ENCODE measurements around the gene C20orf144.

Gene C20orf144

DNA sequence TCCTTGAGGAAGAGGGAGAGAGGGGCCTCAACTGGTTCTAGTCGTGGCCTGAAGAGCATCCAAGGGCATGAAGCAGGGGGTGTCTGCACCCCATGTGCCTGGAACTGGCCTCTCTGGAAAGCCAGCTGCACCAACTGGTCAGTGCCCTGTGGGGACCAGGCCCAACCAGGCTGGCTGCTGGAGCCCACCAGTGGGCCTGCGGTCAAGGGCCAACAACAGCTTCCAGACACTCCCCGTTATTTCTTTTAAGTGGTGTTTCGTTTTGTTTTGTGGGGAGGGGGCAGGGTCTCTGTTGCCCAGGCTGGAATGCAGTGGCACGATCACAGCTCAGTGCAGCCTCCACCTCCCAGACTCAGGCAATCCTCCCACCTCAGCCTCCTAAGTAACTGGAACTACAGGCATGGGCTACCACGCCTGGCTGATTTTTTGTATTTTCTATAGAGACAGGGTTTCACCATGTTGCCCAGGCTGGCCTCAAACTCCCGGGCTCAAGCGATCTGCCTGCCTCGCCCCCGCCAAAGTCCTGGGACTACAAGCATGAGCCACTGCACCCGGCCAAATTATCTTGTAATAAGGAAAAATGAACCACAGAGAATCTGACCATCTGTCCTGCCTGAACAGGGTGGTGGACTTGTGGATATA lies 11.9 kb upstream of the C20orf144 start:
- DNase-seq (ENCODE audit: low read depth) = no peak

DNA sequence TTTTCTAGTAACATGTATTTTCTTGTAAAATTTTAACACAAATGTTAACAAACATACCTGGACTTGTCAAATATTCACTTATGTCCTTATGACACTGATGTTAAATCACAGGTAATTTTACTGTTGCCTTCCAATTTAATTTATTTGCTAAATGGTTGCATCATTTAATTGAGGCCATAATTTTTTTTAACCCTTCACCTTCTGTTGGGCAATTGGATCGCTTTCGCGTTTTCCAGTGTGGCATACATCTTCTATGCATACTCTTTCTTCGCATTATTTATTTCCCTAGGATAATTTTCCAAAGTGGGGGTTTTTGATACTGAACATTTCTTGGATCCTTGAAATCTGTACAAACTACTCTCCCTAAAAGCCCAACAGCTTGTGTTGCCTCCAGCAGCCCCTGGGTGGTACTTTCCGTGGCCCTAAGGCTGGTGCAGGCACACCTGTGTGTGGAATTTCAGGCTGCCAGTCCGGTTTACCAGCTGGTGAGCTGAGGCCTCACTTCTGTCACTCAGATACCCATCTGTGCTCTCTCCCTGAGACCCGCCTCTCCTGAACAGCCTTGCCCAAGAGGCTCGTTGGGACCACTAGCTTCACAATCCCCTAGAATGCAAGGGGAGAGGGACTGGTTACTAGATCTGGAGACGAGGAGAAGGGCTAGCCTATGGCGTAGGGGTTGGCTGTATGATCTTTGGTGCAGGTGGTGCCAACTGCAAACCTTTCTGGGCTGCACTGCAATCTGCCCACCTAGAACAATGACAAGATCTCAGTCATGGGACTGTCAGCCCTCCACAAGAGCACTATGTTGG lies 11.2 kb upstream of the C20orf144 start:
- no peak for DNase-seq (ENCODE audit: low read depth)

DNA sequence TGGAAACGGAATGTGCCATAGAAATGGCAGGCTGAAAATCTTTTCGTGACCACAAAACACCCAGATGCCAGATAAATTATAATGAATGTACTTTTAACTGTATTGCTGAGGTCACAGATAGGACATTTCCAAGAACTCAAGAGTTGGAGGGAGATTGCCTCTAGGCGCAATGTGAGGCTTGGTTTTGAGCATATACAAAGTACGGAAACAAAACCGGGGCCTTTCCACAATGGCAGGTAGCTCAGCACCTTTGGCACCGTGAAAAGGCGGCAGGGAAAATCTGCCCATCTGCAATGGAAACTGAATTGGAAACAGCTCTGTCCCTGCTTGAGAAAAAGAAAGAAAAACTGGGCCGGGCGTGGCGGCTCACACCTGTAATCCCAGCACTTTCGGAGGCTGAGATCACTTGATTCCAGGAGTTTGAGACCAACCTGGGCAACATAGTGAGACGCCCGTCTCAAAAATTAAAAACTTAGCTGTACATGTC lies 10.5 kb upstream of the C20orf144 start:
- DNase-seq (ENCODE audit: low read depth) = no peak

DNA sequence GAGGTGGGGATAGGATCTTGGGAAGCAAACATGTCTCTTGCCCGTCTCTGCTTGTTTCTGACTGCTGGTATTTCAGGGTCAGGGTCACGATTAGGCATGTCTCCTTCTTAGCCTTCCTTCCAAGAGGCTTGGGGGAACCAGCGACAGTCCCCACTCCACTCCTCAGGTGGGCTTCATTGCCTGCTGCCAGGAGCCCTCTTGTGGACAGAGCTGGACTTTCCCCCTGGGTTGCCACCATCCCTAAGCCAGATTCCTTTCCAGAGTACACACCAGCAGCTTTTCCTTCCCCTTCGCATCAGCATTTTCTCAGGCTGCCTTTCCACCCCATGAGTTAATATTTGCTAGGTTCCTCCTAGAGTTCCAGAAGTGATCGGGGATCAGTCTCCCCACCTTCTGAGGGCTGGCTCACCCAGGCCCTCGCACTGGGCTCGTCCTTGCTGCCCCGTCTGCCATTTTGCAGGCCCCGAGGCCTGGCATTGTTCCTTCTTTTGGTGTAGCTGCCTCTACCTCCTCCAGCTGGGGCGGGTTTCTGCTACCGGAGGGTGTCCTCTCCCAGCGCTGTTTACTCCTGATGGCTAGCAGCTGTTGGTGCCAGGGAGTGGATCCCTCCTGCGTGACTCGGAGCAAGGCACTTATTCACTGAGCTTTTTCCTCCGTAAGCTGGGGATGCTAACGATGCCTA lies 8.8 kb upstream of the C20orf144 start:
- DNase-seq (ENCODE audit: low read depth) = no peak

DNA sequence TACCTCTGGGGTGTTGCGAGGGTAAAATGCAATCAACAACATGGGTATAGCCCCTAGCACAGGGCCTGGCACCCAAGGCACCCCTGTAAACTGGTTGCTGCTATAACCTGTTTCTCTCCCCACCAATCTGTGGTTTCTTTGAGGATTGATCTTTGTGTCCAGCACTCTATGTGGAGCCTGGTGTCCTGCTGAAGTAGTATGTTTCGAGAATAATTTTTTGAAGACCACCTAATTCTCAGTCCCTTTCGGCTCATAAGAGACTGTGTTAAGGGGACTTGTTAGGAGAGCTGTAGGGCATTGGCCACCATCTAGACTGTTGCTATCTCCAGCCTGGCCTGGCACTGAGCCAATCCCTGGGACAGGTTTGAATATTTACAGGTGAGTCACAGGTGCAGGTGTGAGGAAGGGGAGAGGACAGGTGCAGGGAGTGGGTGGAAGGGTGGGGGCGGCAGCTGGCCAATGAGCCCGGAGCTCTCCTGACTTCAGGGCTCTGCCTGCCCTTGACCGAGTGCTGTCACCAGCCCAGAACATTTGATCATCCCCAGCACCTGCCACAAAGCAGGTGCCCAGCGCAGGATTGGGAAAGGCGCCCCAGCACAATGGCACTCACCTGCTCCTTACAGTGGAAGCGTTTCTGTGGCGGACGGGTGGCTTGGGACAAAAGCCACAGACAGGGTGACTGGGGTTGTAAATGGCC lies 8.1 kb upstream of the C20orf144 start:
- DNase-seq (ENCODE audit: low read depth) = no peak

DNA sequence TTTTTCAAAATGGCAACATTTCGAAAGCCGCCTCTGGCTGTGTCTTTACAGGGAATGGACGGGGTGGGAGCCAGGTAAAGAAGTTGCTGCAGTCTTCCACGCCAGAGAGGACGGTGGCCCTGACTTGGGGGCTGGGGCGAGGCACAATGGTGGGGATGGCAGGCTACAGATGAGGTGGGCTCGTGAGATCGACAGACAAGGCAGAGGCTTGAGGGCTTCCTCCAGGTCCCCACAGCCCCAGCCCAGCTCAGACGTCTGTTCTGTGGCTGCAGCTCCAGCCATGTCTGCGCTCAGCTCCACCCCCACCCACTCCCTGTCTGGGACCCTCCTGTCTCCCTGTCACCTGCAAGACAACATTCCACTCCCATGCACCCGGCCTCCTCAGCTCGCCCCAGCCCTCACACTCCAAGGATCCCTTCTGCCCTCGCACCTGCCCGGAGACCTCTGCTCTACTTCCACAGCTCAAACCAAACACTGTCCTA lies 7.4 kb upstream of the C20orf144 start:
- DNase-seq (ENCODE audit: low read depth) = no peak

DNA sequence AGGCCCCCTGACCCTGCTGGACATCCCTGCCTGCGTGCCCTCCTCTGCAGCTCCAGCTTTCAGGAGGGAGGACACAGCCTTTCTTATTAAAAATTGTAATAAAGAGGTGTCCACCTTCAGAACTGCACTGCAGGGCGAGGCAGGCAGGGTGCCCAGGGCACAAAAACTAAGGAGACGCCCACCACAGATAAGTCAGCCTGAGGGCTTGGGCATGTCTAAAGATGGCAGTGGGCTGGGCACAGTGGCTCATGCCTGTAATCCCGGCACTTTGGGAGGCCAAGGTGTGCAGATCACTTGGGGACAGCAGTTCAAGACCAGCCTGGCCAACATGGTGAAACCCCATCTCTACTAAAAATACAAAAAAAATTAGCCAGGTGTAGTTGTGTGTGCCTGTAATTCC lies 7.0 kb upstream of the C20orf144 start:
- DNase-seq (ENCODE audit: low read depth) = no peak

DNA sequence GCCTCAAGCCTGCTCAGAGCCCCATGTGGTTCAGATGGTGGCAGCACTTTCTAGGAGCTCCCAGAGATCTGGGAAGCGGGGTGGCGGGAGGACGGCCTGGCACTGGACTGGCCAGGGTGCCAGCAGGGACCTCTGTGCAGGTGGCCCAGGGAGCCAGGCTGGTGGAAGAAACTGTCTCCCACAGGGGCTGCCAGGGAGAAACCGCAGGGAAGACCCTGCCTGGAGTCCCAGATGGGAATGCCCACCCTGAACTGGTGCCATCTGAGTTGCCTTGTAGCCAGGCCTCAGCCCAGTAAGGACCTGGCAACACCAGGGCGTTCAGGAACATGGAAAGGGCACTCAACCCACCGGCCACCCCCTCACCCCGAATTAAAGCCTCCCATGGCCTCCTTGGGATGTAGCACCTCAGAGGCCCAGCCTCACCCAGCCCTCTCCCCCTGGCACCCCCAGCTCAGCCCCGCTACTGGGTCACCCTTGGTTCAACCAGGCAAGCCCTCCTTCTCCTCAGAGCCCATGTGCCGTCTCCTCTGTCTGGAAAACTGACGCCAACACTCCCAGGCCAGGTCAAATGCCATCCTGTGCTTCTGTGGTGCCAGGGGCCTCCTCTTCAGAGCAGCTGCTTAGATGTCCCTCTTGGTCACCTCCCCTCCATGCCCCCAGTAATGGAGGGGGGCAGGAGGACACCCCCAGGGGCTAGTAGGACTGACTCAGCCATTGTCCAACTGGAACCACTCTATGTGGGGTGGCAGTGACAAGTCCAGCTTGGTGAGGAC lies 5.9 kb upstream of the C20orf144 start:
- DNase-seq (ENCODE audit: low read depth) = no peak

DNA sequence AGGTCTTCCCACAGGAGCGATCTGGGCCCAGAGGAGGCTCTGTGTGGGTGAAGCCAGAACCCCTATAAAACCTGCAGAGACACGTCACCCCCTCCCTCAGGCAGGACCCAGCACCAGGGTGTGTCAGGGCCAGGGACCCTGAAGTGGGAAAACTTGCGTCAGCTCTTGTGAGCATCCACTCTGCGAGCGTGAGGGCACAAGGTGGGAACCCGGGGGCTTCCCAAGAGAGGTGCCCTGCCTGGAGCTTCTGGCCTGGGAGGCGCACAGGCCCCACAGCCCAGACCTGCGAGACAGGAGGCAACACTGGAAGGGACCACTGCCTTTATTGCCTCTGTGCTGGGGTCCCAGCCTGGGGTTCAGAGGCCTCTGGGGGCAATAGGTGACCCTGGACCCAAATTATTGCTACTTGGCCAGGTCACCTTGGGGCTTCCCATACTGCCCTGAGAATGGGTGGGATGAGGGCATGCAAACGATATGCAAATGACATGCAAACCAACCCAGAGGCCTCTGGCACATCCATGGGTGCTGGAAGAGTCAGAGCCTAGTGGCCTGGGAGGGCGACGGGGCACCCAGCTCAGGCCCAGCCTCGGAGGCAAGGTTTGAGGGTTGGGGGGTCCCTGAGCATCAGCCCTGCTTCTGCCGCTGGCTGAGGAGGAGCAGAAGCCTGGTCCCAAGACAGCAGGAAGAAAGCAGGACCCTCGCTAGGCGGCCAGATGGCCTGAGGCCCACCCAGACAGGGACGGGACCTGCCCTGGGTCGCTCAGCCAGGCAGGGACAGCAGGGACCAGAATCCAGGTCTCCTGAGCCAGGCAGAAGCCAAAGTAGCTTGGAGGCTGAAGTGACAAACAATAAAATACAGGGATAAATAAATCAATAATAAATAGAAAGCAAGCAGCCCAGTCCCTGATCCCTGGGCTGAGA lies 5.1 kb upstream of the C20orf144 start:
- no peak for DNase-seq (ENCODE audit: low read depth)

DNA sequence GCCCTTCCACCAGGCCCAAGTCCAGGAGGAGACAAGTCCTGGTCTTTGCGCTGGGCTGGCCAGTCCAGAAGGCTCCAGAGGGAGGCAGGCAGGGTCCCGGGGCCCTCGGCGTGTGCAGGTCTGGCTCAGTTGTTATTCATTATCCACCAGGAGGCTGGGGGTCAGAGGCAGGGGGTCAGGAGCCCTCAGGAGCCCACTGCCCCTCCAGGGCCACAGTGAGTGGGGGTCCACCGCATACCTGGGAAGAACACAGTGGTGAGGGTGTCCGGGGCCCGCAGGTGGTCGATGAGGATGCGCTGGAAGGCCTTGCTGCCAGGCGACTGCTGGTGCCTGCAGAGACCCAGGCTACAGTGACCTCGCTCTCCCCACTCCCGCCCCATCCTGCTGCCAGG lies 4.4 kb upstream of the C20orf144 start:
- no peak for DNase-seq (ENCODE audit: low read depth)

DNA sequence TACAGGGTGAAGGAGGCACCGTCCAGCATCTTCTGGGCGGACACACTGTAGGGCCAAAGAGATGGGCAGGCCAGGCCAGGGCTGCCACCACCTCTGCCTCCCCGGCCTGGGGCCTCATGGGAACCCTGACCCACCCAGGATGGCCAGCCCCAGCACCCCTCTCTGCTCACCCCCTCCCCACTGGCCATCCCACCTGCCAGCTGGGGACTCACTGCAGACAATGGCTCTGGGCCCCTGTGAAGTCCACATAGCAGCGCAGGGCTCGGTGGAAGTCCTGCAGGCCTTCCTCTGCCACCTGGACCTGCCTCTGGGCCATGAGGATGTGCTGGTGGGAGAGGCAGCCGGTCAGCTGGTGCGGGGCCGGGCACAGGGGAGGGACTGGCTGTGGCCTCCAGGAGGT lies 3.6 kb upstream of the C20orf144 start:
- DNase-seq (ENCODE audit: low read depth) = no peak

DNA sequence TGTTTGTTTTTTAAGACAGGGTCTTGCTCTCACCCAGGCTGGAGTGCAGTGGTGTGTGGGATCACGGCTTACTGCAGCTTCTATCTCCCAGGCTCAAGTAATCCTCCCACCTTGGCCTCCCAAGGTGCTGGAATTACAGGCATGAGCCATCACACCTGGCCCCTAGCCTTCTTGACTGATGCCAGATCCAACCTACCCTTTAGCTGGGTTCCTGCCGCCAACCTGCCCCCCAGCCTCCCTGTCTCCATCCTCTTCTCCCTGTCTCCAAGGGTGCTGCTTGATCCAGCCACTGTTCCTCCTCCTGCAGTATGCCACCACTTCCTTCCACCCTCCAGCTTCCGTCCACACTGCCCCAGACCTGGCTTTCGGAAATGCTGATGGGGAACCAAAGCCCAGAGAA lies 3.2 kb upstream of the C20orf144 start:
- no peak for DNase-seq (ENCODE audit: low read depth)

DNA sequence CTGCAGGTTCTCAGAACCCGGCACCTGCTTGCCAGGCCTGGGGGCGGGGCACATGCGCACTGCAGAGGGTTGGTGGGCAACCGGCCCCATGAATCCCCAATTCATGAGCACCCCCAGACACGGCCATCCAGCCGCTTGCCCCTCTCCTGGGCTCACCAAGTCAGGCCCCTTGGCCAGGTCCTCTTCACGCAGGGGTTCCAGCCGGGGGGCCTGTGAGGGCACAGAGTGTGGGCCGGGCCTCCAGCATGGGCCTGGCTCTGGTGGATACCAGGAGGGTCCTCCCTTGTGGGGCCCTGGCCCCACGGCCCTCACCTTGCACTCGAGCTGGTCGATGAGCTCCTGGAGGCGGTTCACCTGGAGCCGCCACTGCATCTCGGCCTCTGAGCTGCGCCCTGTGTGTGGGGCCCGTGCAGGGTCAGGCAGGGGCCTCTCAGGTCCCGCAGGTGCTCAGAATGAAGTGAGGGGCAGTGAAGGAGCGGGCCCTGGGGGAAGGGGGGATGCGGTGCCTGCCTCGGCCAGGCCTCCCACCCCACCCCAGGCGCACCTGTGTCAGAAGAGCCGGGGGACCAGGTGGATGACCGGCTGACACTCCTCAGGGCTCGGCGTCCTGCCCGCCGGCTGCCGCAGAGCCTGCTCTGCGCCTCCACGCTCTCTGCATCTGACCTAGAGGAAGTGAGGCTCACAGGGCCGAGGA lies 2.6 kb upstream of the C20orf144 start:
- DNase-seq (ENCODE audit: low read depth) = no peak

DNA sequence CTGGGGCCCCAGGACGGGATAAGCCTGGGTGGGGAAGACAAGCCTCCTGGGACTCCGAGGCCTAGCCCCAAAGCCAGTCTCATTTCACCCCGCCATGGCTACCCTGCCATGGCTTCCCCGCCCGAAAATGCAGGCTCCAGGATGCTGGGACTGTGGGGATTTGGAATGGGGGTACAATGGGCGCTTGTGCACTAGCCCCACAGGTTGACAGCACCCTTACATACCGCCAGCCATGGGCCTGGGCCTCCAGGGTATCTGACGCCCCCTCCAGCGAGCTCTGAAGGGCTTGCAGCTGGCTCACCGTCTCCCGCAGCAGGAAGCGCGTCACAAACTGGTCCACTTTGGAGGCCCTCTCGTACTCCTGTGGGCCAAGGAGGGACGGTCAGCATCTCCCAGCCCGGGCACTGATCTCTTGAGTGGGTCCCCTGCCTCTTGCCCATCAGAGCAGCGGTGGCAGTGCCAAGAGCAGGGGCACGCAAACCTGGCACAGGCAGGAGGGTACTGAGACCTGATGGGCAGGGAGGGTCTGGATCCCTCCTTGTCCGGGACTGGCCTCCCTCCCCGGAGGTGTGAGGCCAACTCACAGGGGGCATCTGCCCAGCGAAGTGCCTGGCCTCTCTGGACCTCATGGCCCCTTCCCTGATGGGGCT lies 2.0 kb upstream of the C20orf144 start:
- no peak for DNase-seq (ENCODE audit: low read depth)

DNA sequence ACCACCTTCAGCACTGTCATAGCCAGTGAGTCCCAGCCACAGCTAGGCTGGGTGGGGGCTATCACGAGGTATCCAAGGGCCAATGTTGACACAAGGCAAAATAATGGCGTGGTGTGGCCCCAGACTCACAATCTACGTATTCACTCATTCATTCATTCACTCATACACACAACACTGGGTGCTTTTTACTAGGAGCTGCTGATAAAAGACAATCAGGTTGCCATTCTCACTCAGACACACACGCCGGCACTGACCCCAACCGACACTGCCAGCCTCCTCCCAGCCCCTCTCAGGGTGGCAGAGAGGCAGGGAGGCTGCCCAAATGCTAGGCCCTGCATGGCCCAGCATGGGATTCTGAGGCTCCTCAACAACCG lies 1.5 kb upstream of the C20orf144 start:
- DNase-seq (ENCODE audit: low read depth) = no peak

DNA sequence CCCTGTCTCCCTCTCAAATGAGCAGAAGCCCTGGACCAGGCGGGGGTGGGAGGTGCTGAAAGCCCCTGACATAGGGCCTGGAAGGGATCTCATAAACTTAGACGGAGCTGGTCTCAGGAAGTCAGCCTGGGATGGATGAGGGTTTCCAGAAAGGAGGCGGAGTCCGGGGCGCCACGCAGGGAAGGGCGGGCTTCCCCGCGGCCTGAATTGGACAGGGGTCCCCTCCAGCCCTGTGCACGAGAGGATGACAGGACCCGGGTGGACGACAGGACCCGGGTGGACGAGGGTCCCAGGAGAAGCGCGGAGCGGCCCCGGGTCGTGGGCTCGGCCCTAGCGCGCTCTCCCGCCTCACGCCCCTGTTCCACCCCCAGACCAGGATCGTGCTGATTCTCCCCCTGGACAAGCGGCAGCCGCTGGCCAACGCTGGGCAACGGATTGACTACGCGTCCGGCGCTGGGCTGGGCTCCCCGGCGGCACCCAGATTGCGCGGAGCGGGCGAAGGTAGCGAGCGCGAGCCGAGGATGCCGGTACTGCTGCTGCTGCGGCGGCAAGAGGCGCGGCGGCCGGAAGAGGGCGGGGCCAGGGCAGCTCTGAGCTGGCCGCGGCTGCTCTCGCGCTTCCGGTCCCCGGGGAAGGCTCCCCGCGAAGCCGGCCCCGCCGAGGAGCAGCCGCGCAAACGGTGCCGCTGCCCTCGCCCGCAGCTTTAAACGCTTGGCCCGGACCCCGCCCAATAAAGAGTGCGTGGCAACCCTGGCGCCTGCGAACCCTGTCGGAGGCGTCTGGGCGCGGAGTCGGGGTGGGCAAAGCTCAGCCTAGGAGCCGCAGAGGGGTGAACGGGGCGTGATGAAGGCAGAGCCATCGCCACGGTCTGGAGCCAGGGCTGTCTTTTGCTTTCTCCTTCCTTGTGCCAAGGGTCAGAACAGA lies 1.3 kb downstream of the C20orf144 start:
- DNase-seq (ENCODE audit: low read depth) = peak; percentile 79

DNA sequence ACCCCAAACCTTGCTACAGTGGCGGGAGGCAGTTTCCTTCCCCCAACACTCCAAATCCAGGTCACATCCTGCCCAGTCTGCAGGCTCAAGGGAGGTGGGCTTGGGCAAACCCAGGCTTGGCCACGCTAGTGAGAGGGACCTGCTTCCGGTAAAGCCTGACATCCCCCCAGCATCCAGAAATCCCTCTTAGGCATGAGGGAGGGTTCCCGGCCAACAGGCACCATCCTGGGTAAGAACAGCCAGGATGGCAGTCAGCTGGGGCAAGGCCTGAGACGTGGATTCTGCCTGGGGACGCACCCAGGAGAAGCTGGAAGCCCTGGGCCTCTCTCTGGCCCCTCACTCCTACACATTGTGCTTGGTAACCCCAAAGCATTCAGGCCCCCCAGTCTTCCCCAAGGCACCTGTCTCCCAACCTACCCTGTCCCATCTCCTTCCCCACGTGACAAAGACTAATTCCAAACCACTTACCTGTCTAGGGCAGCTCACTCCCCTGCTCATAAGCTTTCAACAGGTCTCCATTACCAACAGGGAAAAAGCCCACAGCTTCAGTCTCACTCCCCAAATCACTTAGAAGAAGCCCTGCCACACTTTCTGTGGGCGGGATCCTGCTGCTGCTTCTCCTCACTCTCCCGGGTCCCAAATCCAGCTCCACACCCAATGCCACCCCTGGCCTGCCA lies 2.1 kb downstream of the C20orf144 start:
- DNase-seq (ENCODE audit: low read depth) = no peak

DNA sequence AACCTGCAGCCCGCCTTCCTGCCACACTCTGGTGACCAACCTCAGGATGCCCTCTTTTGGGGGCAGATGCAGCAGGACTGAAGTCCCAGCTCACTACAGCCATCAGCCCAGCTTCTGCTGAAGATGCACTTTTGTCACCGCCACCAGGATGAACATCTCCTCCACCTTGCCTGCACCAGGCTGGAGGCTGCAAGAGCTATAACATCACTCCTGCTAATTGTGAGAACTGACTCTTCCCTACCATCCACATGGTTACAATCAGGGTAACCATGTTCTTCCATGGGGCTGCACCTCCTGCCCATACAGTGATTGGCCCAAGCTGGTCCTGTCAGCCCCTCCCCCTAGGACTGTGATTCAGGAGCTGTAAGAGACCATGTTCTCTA lies 2.6 kb downstream of the C20orf144 start:
- no peak for DNase-seq (ENCODE audit: low read depth)

Measured in stimulated activated CD8-positive, alpha-beta memory T cell treated with anti-CD3 and anti-CD28 coated beads, Interleukin-4, amount 100 ng/mL, for 24 hours (primary cell).